WI38 (cell line): Measurements from ENCODE around the gene TCEA2.

Source experiments
- H3K4me3 ChIP-seq: 2 replicates; pipeline ENCODE4 v1.5.1; 2011; ENCODE audit warnings: low read depth, mild to moderate bottlenecking, control low read depth, low read length
- CTCF ChIP-seq: IDR thresholded peaks from 2 replicates; pipeline ENCODE4 v1.5.1; 2012; ENCODE audit warnings: low read depth, mild to moderate bottlenecking, control low read depth, low read length

TCEA2 gene

GRCh38 chr20:64108731-64109681, 46.0 kb downstream of the TCEA2 start:
- no peak for TF ChIP-seq CTCF

DNA sequence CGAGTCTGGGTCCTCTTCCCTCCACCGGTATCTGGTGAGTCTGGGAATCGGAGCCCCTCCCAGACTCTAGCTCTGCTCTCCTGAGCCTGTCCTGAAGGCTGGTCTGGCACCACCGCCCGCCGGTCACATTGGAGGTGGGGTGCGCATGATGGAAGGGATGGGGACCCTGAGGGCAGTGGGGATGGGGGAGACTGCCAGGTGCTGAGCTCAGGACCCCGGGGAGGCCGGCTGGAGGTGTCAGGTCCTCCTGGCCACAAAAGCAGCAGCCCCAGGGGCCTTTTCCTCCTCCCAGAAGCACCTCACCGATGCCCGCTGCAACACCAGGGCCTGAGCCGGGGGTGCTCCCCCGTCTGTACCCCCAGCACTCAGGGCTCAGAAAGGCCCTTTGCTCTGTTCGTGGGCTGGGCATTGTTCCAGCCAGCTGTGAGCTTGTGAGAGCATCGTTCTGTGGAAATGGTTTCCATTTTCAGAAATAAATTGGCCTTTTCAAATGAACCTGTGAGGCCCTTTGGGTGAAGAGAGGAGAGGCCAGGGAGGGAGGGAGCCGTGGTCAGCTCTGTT, 46.9 kb downstream of the TCEA2 start:
- H3K4me3 ChIP-seq, result no peak overlapping the region

More at GRCh38 chr20:64108731-64109681, 46.0 kb downstream of the TCEA2 start:
- H3K4me3 ChIP-seq, result no peak overlapping the region

DNA sequence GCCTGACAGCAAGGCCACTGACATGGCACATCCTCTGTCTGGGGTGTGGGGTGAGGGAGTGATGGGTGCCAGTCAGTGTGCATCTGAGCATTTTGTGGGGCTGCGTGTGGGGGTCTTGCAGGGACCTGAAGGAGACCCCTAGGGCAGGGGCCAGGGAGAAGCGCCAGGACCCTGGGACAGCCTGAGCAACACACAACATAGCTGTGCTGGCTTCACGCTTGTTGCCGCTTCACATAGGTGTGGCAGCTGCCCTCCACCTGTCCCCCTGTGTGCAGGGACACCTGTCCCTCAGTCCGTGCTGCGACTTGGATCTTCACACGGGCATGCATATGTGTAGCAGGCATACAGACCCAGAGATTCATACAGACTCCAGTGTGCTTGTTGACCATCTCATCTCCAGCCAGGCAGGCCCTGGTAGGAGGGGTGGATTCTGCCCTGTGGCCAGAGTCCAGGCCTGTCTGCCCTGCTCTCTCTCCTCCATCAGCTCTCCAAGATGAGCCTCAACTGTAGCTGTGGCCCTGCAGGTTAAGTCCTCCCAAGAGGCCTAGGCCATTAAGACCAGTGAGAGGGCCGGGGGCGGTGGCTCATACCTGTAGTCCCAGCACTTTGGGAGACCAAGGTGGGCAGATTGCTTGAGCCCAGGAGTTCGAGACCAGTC, 47.5 kb downstream of the TCEA2 start:
- TF ChIP-seq CTCF, result no peak
- H3K4me3 ChIP-seq, result no peak overlapping the region

More for the DNA sequence above, 46.9 kb downstream of the TCEA2 start:
- no peak for TF ChIP-seq CTCF

- H3K4me3 ChIP-seq, result no peak overlapping the region
- no peak for TF ChIP-seq CTCF
Observed at GRCh38 chr20:64111841-64112641, 49.0 kb downstream of the TCEA2 start.

- no peak for TF ChIP-seq CTCF
- no peak overlapping the region for H3K4me3 ChIP-seq
Observed at GRCh38 chr20:64112691-64113443, 49.9 kb downstream of the TCEA2 start.

- TF ChIP-seq CTCF, result no peak
- no peak overlapping the region for H3K4me3 ChIP-seq
Observed at GRCh38 chr20:64113444-64113775, 50.4 kb downstream of the TCEA2 start.
